HFFc6 (cell line): ENCODE results near the gene NPAS3. TPM values are rescaled to one million over a fixed set of nuclear protein-coding genes. Genes with fewer than 3 reads are reported as not detected.

Experiments
- DNase-seq: peaks from one replicate; pipeline ENCODE4 v3.0.0-alpha.2; 2018
- H3K27ac Mint-ChIP-seq: 2 replicates; pipeline ENCODE4 v1.8.0; 2020; ENCODE audit warnings: mild to moderate bottlenecking, mixed read lengths
- H3K27me3 Mint-ChIP-seq: 2 replicates; pipeline ENCODE4 v1.8.0; 2021; ENCODE audit warnings: mild to moderate bottlenecking, moderate library complexity, mixed read lengths; ENCODE audit not compliant: insufficient read depth
- H3K36me3 Mint-ChIP-seq: 2 replicates; pipeline ENCODE4 v1.8.0; 2021; ENCODE audit warnings: low read depth, mixed read lengths
- H3K4me1 Mint-ChIP-seq: 2 replicates; pipeline ENCODE4 v1.8.0; 2020; ENCODE audit warnings: low read depth, mixed read lengths
- H3K4me3 Mint-ChIP-seq: 2 replicates; pipeline ENCODE4 v1.8.0; 2020; ENCODE audit warnings: mild to moderate bottlenecking, moderate library complexity, mixed read lengths
- H3K9me3 Mint-ChIP-seq: 2 replicates; pipeline ENCODE4 v1.8.0; 2020; ENCODE audit warnings: mild to moderate bottlenecking, mixed read lengths
- total RNA-seq, 6 experiments: library from RNA; stranded (reverse); fragmentation: NEBNext Ultra II Directional; extraction: Animal tissue kit (Norgen Biotek cat#: 25700); gene quantifications; 2 replicates in 1 of 6; 3 replicates in 5 of 6; pipeline ENCODE4 v1.2.3, GENCODE V29; 2021
- TF ChIP-seq, protein P1 (sequence below): fragments of 200-600 bp; sonication (generic); IDR thresholded peaks from 2 replicates; pipeline ENCODE4 v1.5.0; 2021; ENCODE audit warnings: antibody characterized with exemption, mild to moderate bottlenecking

NPAS3 gene
- total RNA-seq, 6 experiments from 2014 or later, result not detected

DNA sequence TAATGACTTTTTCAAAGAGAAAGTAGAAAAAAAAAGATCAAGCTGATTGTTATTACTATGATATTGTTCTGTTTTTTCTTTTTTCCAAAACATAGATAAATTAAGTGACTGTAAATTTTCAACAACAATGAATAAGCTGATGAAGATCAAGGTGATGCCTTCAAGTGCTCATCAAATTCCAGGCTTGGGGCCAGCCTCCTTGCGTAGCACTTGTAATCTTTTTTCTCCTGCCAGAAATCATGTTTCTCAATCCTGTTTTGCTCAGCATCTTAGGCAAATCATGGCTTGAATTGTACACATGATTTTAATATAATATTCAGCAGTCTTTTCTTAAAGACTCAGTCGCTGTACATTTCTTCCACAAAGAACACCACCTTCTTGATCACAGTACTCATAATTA, 333.2 kb downstream of the NPAS3 start:
- H3K27me3 Mint-ChIP-seq, result peaks cover 2% of the 10 kb centered on the region
- H3K4me1 Mint-ChIP-seq, result no peaks in the 10 kb centered on the region
- DNase-seq, result no peak
- H3K4me3 Mint-ChIP-seq, result no peak overlapping the region
- TF ChIP-seq, protein P1, sequence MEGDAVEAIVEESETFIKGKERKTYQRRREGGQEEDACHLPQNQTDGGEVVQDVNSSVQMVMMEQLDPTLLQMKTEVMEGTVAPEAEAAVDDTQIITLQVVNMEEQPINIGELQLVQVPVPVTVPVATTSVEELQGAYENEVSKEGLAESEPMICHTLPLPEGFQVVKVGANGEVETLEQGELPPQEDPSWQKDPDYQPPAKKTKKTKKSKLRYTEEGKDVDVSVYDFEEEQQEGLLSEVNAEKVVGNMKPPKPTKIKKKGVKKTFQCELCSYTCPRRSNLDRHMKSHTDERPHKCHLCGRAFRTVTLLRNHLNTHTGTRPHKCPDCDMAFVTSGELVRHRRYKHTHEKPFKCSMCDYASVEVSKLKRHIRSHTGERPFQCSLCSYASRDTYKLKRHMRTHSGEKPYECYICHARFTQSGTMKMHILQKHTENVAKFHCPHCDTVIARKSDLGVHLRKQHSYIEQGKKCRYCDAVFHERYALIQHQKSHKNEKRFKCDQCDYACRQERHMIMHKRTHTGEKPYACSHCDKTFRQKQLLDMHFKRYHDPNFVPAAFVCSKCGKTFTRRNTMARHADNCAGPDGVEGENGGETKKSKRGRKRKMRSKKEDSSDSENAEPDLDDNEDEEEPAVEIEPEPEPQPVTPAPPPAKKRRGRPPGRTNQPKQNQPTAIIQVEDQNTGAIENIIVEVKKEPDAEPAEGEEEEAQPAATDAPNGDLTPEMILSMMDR, result no peak
- no peaks in the 10 kb centered on the region for H3K36me3 Mint-ChIP-seq
- H3K27ac Mint-ChIP-seq, result no peak overlapping the region
- no peaks in the 10 kb centered on the region; the same call in 1 of the 2 replicates for H3K9me3 Mint-ChIP-seq

GRCh38 chr14:33273978-33274377, 335.3 kb downstream of the NPAS3 start:
- no peaks in the 10 kb centered on the region; the same call in 1 of the 2 replicates for H3K9me3 Mint-ChIP-seq
- no peak overlapping the region for H3K27ac Mint-ChIP-seq
- no peak overlapping the region for H3K4me3 Mint-ChIP-seq
- peaks cover 2% of the 10 kb centered on the region for H3K27me3 Mint-ChIP-seq
- no peaks in the 10 kb centered on the region for H3K36me3 Mint-ChIP-seq
- DNase-seq, result no peak
- TF ChIP-seq, protein P1, result no peak
- H3K4me1 Mint-ChIP-seq, result no peaks in the 10 kb centered on the region

DNA sequence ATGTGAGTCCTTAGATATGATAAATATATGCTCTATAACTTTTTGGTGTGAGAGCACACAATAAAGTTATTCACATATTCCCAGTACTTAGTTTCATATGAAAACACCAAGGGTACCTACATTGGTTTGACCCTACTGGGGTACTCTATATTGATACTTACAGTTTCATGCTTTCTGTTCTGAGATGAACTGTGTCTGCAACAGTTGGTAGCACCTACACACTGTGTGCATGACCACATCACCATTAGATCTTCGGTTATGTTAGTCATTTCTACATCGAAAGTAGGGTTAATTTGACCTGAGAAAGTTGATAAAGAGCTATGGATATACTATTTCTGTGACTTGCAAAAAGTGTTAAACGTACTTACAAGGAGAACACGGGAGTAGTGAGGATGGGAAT, 337.2 kb downstream of the NPAS3 start:
- H3K9me3 Mint-ChIP-seq, result no peaks in the 10 kb centered on the region; the same call in 1 of the 2 replicates
- H3K27ac Mint-ChIP-seq, result no peak overlapping the region
- H3K36me3 Mint-ChIP-seq, result no peaks in the 10 kb centered on the region
- H3K27me3 Mint-ChIP-seq, result peaks cover 2% of the 10 kb centered on the region
- H3K4me1 Mint-ChIP-seq, result no peaks in the 10 kb centered on the region
- H3K4me3 Mint-ChIP-seq, result no peak overlapping the region
- TF ChIP-seq, protein P1, result no peak
- no peak for DNase-seq

- Mint-ChIP-seq H3K9me3 (no peaks in the 10 kb centered on the region; the same call in 1 of the 2 replicates), H3K27ac (no peak overlapping the region), H3K27me3 (no peaks in the 10 kb centered on the region), H3K4me3 (no peak overlapping the region), H3K4me1 (no peaks in the 10 kb centered on the region), H3K36me3 (no peaks in the 10 kb centered on the region)
- no peak for DNase-seq
- TF ChIP-seq, protein P1, result no peak
Observed at GRCh38 chr14:33279865-33280264, 341.2 kb downstream of the NPAS3 start.

DNA sequence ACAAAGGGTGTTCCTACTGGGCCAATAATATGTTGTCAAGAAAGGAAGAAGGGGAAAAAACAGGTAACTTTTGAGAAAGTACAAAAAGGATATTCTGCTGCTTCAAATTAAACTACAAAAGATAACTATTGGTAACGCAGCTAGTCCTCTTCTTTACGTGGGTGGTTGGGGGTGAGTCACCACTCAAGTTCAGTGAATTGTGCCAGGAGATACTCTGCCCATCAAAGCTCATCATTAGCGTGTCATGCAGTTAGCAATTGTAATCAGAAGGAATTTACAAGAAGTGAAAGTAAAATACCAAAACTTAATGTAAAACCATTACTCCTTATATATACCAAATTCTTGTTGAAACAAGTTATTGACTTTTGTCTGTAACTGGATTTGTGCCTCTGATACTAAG, 342.0 kb downstream of the NPAS3 start:
- Mint-ChIP-seq H3K27ac (no peak overlapping the region), H3K27me3 (peaks cover 2% of the 10 kb centered on the region), H3K36me3 (no peaks in the 10 kb centered on the region), H3K4me1 (no peaks in the 10 kb centered on the region), H3K9me3 (no peaks in the 10 kb centered on the region; the same call in 1 of the 2 replicates), H3K4me3 (no peak overlapping the region)
- DNase-seq, result no peak
- TF ChIP-seq, protein P1, result no peak
